ENCODE data around the gene NCAPD2. TPM values are rescaled to one million over a fixed set of nuclear protein-coding genes. Genes with fewer than 3 reads are reported as not detected.

Gene NCAPD2
- total RNA-seq, 4 donors from 2014 or later = 18.5 to 25.9 (median 22.5) TPM

DNA sequence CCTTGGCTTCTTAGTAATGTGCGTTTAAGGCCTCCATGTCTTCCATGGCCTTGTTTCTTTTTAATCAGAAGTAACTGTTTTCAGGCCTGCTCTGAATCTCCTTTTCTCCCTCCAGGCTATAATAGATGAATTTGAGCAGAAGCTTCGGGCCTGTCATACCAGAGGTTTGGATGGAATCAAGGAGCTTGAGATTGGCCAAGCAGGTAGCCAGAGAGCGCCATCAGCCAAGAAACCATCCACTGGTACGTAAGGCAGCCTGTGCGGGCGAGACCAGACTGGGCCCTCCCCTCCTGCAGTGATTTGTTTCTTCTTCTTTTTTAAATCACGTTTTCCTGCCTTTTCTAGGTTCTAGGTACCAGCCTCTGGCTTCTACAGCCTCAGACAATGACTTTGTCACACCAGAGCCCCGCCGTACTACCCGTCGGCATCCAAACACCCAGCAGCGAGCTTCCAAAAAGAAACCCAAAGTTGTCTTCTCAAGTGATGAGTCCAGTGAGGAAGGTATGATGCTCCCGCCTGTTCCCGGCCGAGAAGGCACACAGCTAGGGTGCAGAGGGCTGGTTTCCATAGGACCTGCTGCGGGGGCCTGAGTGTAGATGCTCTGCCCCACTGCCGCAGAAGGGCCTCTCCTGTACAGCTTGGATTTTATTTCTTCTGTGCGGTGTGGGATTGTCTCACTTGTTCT, 36.8 kb downstream of the NCAPD2 start:
- H3K4me3 ChIP-seq (ENCODE audit: low read depth, poor library complexity, severe bottlenecking) = no peak overlapping the region
- no peak for DNase-seq (ENCODE audit: low spot score in 2 of 2)
- 93 to 95% methylated on average over 18 of the region's 18 CpGs for WGBS, 2 donors
- intact Hi-C loops (cut with DNase I; ENCODE audit: low total_unique reads) = loop anchor here (10.0 kb wide), 1 partner anchor 196 kb away; no protein-coding TSS in a partner anchor
- TF ChIP-seq, protein P1, sequence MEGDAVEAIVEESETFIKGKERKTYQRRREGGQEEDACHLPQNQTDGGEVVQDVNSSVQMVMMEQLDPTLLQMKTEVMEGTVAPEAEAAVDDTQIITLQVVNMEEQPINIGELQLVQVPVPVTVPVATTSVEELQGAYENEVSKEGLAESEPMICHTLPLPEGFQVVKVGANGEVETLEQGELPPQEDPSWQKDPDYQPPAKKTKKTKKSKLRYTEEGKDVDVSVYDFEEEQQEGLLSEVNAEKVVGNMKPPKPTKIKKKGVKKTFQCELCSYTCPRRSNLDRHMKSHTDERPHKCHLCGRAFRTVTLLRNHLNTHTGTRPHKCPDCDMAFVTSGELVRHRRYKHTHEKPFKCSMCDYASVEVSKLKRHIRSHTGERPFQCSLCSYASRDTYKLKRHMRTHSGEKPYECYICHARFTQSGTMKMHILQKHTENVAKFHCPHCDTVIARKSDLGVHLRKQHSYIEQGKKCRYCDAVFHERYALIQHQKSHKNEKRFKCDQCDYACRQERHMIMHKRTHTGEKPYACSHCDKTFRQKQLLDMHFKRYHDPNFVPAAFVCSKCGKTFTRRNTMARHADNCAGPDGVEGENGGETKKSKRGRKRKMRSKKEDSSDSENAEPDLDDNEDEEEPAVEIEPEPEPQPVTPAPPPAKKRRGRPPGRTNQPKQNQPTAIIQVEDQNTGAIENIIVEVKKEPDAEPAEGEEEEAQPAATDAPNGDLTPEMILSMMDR (IDR thresholded peaks at IDR 0.05) = no peak
- TF ChIP-seq POLR2A (IDR thresholded peaks at IDR 0.05) = no peak

DNA sequence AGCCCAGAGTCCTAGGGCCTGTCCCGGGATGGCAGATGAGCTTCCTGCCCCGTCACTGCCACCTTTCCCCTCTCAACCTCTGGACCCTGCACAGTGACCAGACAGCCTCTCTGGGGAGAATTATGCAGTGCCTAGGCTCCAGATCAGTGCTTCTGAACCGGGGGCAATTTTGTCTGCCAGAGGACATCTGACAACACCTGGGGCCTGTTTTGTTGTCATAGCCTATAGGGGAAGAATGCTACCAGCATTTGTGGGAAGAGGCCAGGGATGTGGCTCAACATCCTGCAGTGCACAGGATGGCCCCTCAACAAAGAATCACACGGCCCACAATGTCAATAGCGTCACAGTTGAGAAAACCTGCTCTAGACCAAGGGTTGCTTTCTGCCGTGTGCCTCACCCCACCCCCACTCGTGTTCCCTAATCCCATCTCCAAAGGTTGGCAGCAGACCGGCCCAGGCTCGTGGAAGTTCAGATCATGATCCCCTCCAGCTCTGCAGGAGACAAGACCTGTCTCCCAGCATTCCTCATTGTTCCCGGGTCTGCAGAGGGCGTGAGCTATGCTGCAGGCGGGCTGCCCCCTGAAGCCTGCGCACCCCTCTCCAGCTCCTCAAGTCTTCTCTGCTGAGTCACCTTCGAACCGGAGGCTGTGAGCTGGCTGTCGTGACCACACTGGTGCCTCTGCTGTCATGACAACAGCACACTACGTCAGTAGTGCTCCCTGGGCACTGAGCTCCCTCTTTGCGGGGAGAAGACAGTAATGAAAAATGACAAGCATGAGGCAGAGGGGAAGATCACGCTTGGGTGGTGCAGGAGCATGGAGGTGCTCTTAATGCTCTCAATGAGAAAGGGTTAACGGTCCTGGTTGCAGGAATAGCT, 38.4 kb downstream of the NCAPD2 start:
- TF ChIP-seq, protein P1 (IDR thresholded peaks at IDR 0.05) = no peak
- no peak for TF ChIP-seq POLR2A (IDR thresholded peaks at IDR 0.05)
- 26 to 28% methylated on average over 20 of the region's 20 CpGs for WGBS, 2 donors
- peak in 1 of 2 donors; percentile 88 for DNase-seq (ENCODE audit: low spot score in 2 of 2)
- intact Hi-C loops (cut with DNase I; ENCODE audit: low total_unique reads) = loop anchor here (10.0 kb wide), 1 partner anchor 197 kb away; no protein-coding TSS in a partner anchor
- no peak overlapping the region for H3K4me3 ChIP-seq (ENCODE audit: low read depth, poor library complexity, severe bottlenecking)

DNA sequence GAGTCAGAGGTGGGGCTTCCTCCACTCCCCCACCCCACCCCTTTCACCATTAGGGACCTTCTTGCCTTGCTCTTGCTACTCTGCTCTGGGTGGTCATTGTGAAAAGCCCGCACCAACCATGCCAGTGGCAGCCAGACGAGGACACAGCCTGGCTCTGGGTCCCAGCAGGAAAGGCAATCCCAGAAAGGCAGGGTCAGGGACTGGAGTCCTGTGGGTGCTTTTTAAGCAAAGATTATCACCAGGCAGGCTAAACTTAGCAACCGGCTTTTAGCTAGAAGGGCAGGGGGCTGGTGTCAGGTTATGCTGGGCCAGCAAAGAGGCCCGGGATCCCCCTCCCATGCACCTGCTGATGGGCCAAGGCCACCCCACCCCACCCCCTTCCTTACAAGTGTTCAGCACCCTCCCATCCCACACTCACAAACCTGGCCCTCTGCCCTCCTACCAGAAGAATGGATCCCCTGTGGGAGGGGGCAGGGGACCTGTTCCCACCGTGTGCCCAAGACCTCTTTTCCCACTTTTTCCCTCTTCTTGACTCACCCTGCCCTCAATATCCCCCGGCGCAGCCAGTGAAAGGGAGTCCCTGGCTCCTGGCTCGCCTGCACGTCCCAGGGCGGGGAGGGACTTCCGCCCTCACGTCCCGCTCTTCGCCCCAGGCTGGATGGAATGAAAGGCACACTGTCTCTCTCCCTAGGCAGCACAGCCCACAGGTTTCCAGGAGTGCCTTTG, 39.2 kb downstream of the NCAPD2 start:
- TF ChIP-seq, protein P1 (IDR thresholded peaks at IDR 0.05) = no peak
- no peak for TF ChIP-seq POLR2A (IDR thresholded peaks at IDR 0.05)
- H3K4me3 ChIP-seq (ENCODE audit: low read depth, poor library complexity, severe bottlenecking) = peak overlapping the region; percentile 45
- intact Hi-C loops (cut with DNase I; ENCODE audit: low total_unique reads) = loop anchor here (10.0 kb wide), 1 partner anchor 198 kb away; no protein-coding TSS in a partner anchor
- peak in 1 of 2 donors; percentile 85 for DNase-seq (ENCODE audit: low spot score in 2 of 2)
- WGBS, 2 donors = 2% methylated on average over 14 of the region's 14 CpGs

DNA sequence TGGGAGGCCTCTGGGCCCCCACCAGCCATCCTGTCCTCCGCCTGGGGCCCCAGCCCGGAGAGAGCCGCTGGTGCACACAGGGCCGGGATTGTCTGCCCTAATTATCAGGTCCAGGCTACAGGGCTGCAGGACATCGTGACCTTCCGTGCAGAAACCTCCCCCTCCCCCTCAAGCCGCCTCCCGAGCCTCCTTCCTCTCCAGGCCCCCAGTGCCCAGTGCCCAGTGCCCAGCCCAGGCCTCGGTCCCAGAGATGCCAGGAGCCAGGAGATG, 39.7 kb downstream of the NCAPD2 start:
- peak in 1 of 2 donors; percentile 95 for DNase-seq (ENCODE audit: low spot score in 2 of 2)
- no peak for TF ChIP-seq POLR2A (IDR thresholded peaks at IDR 0.05)
- TF ChIP-seq, protein P1 (IDR thresholded peaks at IDR 0.05) = no peak
- intact Hi-C loops (cut with DNase I; ENCODE audit: low total_unique reads) = loop anchor here (10.0 kb wide), 1 partner anchor 199 kb away; no protein-coding TSS in a partner anchor
- peak overlapping the region; percentile 45 for H3K4me3 ChIP-seq (ENCODE audit: low read depth, poor library complexity, severe bottlenecking)
- 2 to 4% methylated on average over 9 of the region's 9 CpGs for WGBS, 2 donors

DNA sequence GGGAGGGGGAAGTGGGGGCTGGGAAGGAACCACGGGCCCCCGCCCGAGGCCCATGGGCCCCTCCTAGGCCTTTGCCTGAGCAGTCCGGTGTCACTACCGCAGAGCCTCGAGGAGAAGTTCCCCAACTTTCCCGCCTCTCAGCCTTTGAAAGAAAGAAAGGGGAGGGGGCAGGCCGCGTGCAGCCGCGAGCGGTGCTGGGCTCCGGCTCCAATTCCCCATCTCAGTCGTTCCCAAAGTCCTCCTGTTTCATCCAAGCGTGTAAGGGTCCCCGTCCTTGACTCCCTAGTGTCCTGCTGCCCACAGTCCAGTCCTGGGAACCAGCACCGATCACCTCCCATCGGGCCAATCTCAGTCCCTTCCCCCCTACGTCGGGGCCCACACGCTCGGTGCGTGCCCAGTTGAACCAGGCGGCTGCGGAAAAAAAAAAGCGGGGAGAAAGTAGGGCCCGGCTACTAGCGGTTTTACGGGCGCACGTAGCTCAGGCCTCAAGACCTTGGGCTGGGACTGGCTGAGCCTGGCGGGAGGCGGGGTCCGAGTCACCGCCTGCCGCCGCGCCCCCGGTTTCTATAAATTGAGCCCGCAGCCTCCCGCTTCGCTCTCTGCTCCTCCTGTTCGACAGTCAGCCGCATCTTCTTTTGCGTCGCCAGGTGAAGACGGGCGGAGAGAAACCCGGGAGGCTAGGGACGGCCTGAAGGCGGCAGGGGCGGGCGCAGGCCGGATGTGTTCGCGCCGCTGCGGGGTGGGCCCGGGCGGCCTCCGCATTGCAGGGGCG, 40.2 kb downstream of the NCAPD2 start, which contains the start of gene GAPDH:
TSS of gene GAPDH (plus strand) at position 595 of the 772 bp plus-strand sequence. CDS start 316 bp downstream, outside the sequence.
- WGBS, 2 donors = 0 to 1% methylated on average over 47 to 53 of the region's 62 CpGs
- H3K4me3 ChIP-seq (ENCODE audit: low read depth, poor library complexity, severe bottlenecking) = peak within 1 kb of the TSS; percentile 86
- intact Hi-C loops (cut with DNase I; ENCODE audit: low total_unique reads) = loop anchor here (10.0 kb wide), 1 partner anchor 199 kb away; no protein-coding TSS in a partner anchor
- TF ChIP-seq POLR2A (IDR thresholded peaks at IDR 0.05) = peak in 1 of 2 donors; percentile 57
- TF ChIP-seq, protein P1 (IDR thresholded peaks at IDR 0.05) = no peak
- peak; percentile 86 to 97 for DNase-seq (ENCODE audit: low spot score in 2 of 2)
